ENCODE measurements around the gene LCN2.

DNA sequence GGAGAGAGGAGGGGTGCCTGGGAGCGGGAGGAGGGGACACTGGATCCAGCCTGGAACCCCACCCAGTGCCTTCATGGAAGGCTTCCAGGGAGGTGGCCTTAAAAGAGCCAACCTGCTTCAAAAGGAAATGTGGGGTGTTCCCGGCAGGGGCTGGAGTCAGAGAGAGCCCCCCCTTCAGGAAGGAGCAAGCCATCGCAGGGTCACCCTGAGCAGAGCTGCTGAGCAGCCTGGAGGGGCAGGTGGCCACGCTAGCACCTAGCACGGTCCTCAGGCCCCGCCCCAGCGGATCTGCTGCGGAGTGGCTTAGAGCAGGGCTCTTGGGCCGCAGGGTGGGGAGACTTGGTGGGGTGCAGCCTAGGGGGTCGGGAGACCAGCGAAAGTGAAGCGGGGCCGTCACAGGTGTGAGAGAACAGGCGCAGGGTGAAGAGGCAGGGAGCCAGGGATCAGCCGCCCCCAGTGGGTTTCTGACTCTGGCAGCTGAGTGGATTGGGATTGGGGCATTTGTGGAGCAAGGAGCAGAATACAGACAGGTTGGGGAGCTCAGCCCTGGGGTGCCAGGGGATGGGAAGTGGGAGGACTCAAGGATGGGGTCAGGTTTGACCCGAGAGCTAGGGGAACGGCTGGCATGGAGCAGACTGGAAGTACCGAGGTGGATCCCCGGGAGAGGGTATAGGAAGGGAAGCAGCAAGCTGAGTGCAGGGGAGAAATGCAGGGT, 1.5 kb downstream of the LCN2 start:
- TF ChIP-seq EZH2 (IDR thresholded peaks at IDR 0.05; ENCODE audit: low read depth) = no peak
- TF ChIP-seq, protein P1, sequence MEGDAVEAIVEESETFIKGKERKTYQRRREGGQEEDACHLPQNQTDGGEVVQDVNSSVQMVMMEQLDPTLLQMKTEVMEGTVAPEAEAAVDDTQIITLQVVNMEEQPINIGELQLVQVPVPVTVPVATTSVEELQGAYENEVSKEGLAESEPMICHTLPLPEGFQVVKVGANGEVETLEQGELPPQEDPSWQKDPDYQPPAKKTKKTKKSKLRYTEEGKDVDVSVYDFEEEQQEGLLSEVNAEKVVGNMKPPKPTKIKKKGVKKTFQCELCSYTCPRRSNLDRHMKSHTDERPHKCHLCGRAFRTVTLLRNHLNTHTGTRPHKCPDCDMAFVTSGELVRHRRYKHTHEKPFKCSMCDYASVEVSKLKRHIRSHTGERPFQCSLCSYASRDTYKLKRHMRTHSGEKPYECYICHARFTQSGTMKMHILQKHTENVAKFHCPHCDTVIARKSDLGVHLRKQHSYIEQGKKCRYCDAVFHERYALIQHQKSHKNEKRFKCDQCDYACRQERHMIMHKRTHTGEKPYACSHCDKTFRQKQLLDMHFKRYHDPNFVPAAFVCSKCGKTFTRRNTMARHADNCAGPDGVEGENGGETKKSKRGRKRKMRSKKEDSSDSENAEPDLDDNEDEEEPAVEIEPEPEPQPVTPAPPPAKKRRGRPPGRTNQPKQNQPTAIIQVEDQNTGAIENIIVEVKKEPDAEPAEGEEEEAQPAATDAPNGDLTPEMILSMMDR (conservative IDR thresholded peaks at IDR 0.05) = peak; percentile 64

Measured in PC-9 (cell line).